GM21528 (cell line): ENCODE measurements around the gene ADNP.

Experiments used
- ATAC-seq: cut with Tn5 transposase; IDR thresholded peaks from one replicate; pipeline ENCODE4 v1.9.1; 2021; ENCODE audit warnings: mild to moderate bottlenecking, moderate library complexity; ENCODE audit not compliant: unreplicated experiment, low FRiP score

ADNP gene

DNA sequence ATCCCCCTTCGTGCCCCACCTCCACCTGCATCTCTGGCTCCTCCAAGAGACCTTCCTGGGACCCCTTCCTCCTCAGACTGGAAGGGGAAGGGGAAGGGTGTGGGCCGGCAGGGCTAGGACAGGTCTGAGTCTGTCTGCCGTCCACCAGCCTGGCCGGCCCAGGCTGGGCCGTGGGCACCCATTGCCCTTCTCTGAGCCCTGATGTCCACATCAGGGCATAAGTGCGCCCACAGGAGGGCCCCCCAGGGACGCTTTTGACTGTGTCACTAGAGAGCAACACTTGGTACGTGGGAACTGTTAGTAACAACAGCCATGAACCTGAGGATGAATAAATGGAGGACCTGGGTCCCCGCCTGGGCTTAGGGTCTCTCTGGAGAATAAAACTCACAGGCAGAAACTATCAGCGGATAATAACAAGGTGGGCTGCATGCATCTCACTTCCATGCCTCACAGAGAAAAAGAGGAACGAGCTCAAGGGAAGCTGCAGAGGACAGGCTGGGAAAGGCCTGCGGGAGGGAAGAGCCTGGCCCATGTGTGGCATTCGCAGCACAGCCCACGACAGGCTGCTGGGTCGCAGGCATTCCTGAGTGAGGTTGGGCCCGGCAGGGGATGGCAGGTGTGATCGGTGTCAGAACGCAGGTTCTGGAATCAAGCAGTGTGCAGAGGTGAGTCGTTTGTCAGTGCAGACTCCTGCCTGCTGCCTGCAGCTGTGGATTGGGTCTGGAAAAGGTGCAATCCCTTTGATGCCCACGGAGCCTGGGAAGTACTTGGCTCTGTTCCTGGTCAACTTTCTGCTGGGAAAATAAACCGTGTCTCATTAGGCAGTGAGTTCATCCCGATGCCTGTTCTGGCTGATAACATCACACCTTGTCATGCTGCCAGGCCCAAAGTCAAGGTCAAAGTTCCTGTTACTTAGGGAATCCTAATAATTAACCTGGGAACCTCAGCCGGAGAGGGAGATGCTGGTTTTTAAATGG is 75.5 kb downstream of the ADNP start:
- no peak for ATAC-seq

DNA sequence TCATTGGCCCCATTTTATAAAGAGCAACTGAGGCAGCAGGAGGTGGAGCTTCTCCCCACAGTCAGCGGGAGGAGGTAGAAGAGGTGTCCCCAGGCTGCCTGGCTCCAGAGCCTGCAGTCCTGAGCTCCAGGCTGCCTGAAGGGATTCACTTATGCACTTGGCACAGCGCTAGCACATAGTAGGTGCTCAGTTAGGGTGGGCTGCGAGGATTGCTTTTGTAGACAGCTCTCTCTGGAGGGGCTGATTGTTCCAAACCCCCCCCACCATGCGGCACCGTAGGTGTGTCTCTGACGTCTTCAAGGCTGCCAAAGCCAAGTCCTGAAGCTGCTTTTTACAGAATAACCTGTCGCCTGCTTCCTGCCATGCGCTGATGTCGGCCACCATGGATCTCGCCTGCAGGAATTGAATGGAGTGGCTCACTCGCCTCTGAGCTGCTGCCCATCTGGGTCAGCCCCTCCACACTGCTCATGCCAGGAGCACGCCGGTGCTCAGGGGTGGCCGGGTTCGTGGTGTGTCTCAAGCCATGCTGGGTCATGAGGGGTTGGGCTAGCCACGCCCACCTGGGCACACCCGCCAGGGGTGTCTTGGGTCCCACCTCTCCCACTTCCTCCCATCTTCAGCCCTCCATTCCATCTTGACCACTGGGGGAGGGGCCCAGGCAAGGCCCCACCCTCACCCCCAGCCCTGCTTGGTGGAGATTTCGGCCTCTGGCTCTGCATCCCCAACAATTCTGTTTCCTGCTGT is 76.6 kb downstream of the ADNP start:
- ATAC-seq, result no peak

DNA sequence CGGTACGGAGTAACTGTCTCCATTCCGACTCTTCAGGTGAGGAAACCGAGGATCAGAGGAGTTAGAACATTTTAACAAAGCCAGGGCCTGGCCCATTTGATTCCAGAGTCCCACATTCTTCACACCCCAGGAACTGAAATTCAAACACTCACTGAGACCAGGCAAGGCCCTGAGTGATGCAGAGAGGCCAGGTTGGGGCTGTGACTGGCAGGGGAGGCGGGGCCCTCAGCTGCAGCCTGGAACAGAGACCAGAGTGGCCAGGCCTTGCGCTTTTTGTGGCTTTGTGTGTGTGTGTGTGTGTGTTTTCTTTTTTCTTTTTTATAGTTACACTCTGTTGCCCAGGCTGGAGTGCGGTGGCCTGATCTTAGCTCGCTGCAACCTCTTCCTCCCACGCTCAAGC is 79.2 kb downstream of the ADNP start:
- ATAC-seq, result no peak

DNA sequence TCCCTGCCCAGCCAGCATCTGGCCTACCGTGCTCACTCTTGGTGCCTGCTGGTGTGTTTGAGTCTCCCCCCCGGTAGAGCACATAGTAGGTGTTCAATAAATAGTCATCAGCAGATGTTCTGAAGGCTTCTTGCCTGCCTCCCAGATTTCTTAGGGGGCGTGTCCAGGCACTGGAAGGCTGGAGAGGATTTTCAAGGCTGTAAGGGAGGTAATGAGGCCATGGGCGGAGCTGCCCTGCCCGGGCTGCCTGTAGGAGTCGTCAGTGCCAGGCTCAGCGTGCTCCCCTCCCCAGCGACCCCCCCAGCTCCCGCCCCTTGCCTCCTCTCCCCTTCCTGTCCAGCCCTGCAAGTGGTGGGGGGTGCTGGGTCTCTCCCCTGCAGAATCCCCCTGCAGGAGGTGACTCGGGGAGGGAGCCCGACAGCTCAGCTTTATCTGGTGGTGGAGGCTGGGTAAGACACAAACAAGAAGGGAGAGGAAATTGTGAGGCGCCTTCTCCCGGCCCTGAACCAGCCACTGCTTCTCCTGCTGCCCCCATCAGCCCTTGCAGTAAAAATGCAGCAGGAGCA is 80.4 kb downstream of the ADNP start:
- no peak for ATAC-seq

DNA sequence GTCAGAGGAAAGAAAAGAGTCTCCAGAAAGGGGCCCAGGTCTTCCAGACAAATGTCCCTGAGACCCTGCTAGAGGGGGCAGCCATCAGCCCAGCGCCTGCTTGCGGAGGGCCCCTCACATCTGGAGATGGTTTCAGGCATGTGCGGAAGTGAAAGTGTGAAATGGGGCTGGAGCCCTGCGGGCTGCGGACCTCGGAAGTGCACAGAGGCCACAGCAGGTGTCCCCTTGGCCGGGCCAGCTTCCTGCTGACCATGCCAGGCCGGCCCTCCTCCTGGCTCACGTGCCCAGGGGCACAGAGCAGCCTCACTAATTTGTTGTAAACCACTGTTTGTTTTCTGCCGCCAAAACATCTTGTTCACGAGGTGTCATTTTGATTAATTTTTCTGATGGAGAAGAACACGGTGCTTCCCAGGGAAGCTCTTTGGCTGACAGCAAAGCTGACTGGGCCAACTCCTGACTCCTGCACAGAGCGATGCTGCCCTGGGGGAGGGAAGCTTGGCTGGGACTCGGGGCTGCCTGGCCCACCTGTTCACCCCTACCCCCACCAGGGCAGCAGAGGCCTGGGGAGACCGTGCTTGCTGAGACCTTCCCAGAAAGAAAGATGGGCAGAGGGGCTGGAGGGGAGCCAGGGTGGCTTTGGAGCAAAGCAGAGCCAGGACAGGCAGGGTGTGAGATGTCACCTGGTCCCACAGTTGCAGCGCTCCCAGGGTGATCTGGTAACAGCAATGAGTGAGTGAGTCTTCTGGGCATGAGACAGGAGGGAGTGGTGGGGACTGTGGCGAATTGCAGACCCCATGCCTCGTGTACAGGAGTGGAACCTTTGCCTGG is 82.2 kb downstream of the ADNP start:
- ATAC-seq, result no peak

DNA sequence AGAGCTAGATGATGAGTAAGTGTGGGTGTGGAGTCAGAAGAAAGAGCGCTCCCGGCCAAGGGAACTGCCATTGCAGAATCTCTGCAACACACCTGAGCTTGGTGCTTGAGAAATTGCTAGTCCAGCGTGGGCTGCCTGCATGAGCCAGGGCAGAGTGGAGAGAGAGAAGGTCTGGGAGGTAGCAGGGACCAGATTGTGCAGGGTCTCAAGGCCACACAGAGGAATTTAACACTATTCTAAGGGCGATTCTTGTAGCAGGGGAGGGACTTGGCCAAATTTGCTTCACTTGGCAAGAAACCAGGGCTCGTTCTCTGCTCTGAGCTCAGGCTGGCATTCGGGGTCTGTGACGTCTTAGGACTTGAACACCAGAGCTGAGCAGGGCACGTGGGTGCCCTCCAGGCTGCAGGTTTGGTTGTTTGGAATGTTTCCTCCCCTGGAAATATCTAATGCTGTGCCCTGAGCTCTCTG is 82.9 kb downstream of the ADNP start:
- no peak for ATAC-seq

DNA sequence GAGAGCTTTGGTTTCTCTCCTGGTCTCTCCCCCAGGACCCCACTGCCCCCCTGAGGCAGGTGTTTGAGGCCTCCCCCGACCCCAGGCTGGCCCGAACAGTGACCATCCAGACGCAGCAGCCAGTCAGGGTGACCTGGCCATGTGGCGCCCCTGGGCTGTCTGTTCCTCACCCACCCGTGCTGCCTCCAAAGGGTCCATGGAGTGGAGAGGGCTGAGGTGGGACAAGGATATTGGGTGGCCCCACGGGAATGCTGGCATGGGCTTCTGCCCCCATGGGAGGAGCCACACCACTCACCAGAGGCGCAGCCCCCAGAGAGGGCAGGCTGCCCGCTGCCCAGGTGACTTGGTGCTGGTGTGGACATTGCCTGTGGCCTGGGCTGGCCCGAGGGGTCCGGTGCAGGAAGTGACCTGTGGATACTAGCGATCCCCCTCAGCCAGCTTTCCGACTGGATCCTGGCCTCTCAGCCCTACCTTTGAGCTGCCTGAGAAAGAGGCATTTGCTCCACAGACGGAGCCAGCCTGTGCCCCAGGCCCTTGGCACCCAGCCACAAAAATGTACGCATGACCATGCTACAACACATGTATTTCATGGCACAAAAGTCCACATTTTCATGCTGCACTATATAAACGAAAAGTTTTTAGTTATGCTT is 85.5 kb downstream of the ADNP start:
- ATAC-seq, result no peak

DNA sequence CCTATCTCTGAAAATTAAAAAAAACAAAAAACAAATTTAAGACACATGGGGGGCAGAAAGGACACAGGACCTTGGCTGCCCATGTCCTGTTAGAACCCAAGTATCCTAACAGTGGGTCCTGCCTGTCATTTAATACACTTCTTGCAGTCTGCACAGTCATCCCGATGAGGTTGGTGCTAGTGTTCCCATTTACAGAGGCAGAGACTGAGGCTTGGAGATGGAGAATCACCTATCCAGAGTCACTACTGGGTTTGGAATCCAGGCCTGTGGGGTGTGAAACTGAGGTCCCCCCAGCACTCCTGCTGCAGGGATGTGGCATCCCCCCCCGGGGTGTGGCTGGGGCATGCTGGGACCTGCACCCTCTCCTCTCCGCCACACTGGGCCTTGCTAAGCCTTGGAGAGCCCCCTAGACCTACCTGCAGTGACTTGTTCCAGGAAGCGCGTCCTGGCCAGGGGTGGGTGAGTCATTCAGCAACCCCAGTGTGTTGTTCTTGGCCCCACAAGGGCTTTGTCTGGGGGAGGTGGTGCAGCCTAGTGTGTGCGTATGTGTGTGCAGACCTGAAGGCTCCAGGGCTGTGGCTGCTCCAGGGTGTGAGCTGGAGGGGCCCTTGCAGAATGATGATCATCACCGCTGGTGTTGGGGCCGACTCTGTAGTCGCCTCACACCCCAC is 86.7 kb downstream of the ADNP start:
- peak; percentile 93 for ATAC-seq

DNA sequence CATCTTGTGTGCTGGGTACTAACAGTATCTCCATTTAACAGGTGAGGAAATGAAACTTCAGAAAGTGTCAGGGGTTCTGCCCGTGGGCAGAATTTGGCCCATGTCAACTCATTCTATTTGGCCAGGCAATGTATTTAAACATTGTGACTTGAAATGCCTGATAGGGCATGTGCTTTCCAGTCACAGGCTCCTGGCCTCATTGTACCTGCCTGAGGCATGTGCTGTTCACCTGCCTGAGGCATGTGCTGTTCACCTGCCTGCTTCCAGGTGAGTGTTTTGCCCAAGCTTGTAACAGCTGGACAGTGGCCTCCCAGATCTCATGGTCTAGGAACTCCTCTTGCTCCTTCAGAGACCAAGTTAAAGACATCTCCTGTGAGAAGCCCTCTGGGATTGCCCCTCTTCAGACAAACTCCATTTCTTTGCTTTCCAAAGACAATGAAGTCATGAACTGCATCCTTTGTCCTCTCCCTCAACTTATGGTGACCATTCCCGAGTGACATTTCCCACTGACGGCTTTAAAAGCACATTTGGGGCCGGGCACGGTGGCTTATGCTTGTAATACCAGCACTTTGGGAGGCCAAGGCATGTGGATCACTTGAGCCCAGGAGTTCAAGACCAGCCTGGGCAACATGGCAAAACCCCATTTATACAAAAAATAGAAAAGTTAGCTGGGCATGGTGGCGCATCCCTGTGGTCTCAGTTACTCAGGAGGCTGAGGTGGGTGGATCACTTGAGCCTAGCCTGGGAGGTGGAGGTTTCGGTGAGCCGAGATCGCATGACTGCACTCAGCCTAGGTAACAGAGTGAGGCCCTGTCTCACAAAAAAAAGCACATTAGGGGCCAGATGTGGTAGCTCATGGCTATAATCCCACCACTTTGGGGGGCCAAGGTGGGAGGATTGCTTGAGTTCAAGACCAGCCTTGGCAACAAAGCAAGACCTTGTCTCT is 87.6 kb downstream of the ADNP start:
- no peak for ATAC-seq

DNA sequence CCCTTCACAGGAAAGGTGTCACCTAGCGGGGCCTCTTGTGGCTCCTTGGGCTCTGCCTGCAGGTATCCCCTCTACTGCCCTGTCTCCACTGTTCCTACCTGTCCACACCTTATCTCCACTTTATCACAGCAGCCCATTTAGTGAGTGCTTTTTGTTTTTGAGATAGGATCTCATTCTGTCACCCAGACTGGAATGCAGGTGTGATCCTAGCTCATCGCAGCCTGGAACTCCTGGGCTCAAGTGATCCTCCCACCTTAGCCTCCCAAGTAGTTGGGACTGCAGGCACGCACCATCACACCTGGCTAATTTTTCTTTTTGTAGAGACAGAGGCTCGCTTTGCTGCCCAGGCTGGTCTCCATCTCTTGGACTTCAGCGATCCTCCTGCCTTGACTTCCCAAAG is 88.4 kb downstream of the ADNP start:
- no peak for ATAC-seq
